IMR-90 (cell line): ENCODE measurements around the gene TCF7L2. TPM values are rescaled to one million over a fixed set of nuclear protein-coding genes. Genes with fewer than 3 reads are reported as not detected.

Experiments
- ATAC-seq: fragments of 200-7000 bp; cut with Tn5 transposase; 2 replicates; pipeline ENCODE4 v1.9.1; 2020; ENCODE audit warnings: low read depth, mild to moderate bottlenecking, moderate library complexity
- BruUV-seq: library from RNA; stranded (reverse); fragments of 400-500 nt; replicated peaks from 2 replicates; lab custom pipeline; 2021; lab: Mats Ljungman, UMichigan
- CTCF ChIA-PET: fragments of 300-600 bp; formaldehyde crosslinking; extraction: SDS; loops from one replicate; lab custom pipeline; 2021; ENCODE audit warnings: antibody characterized with exemption; lab: Yijun Ruan, JAX
- POLR2A ChIA-PET: fragments of 300-600 bp; sonication (Branson Sonifier 250); formaldehyde crosslinking; loops from one replicate; lab custom pipeline; 2022; ENCODE audit warnings: antibody characterized with exemption; ENCODE audit not compliant: unreplicated experiment; lab: Charles Lee
- DNase-seq: peaks from one replicate; pipeline ENCODE4 v3.0.0; 2013
- H2AFZ ChIP-seq: replicated peaks from 2 replicates; pipeline ENCODE3; 2013; ENCODE audit warnings: low read length, mild to moderate bottlenecking; ENCODE audit not compliant: poor library complexity
- H2AK5ac ChIP-seq: 2 replicates; pipeline ENCODE4 v1.6.1; 2013; ENCODE audit warnings: low read depth, low read length, inconsistent platforms
- H2AK9ac ChIP-seq: replicated peaks from 2 replicates; pipeline ENCODE3; 2013; ENCODE audit warnings: mild to moderate bottlenecking, low read depth, low read length, moderate library complexity; ENCODE audit not compliant: poor library complexity
- H2BK120ac ChIP-seq: 2 replicates; pipeline ENCODE4 v1.6.1; 2013; ENCODE audit warnings: low read depth, low read length, inconsistent platforms
- H2BK15ac ChIP-seq: 3 replicates; pipeline ENCODE4 v1.6.1; 2013; ENCODE audit warnings: low read depth, low read length, inconsistent platforms
- H2BK20ac ChIP-seq: 2 replicates; pipeline ENCODE4 v1.6.1; 2013; ENCODE audit warnings: low read depth, mild to moderate bottlenecking, inconsistent platforms, low read length, moderate library complexity
- H2BK5ac ChIP-seq: 2 replicates; pipeline ENCODE4 v1.6.1; 2013; ENCODE audit warnings: mild to moderate bottlenecking, low read depth, low read length, inconsistent platforms; ENCODE audit not compliant: poor library complexity, severe bottlenecking
- H3K14ac ChIP-seq: replicated peaks from 2 replicates; pipeline ENCODE4 v1.6.1; 2013; ENCODE audit warnings: low read depth, low read length, inconsistent platforms
- H3K18ac ChIP-seq: 2 replicates; pipeline ENCODE4 v1.6.1; 2013; ENCODE audit warnings: low read depth, low read length, control low read depth
- H3K23ac ChIP-seq: 2 replicates; pipeline ENCODE4 v1.6.1; 2013; ENCODE audit warnings: low read depth, low read length, inconsistent platforms
- H3K27ac ChIP-seq: 2 replicates; pipeline ENCODE4 v1.5.1; 2013; ENCODE audit warnings: mild to moderate bottlenecking, control low read depth, low read length; ENCODE audit not compliant: insufficient read depth
- H3K27me3 ChIP-seq: 2 replicates; pipeline ENCODE4 v1.6.1; 2013; ENCODE audit warnings: low read length; ENCODE audit not compliant: control insufficient read depth, insufficient read depth
- H3K36me3 ChIP-seq: 2 replicates; pipeline ENCODE4 v1.6.1; 2013; ENCODE audit warnings: low read length, mixed read lengths; ENCODE audit not compliant: control insufficient read depth, insufficient read depth
- H3K4ac ChIP-seq: 2 replicates; pipeline ENCODE4 v1.6.1; 2013; ENCODE audit warnings: low read depth, low read length, inconsistent platforms
- H3K4me1 ChIP-seq: 2 replicates; pipeline ENCODE4 v1.6.1; 2013; ENCODE audit warnings: low read length, mixed read lengths; ENCODE audit not compliant: control insufficient read depth, insufficient read depth
- H3K4me2 ChIP-seq: 2 replicates; pipeline ENCODE4 v1.6.1; 2013; ENCODE audit warnings: low read depth, mild to moderate bottlenecking, control low read depth, low read length, moderate library complexity
- H3K4me3 ChIP-seq: 2 replicates; pipeline ENCODE4 v1.5.1; 2013; ENCODE audit warnings: low read depth, mild to moderate bottlenecking, control low read depth, low read length, moderate library complexity; ENCODE audit not compliant: insufficient read depth
- H3K56ac ChIP-seq: 2 replicates; pipeline ENCODE4 v1.6.1; 2013; ENCODE audit warnings: low read length, inconsistent platforms; ENCODE audit not compliant: insufficient read depth; ENCODE audit errors: extremely low read depth
- H3K79me1 ChIP-seq, 2 experiments: 2 replicates each; pipeline ENCODE4 v1.6.1; 2013; ENCODE audit warnings: low read length in 2 of 2, inconsistent platforms in 1 of 2, low read depth in 1 of 2
- H3K9ac ChIP-seq: 2 replicates; pipeline ENCODE4 v1.6.1; 2013; ENCODE audit warnings: low read depth, low read length, control low read depth
- H3K9me1 ChIP-seq: 2 replicates; pipeline ENCODE4 v1.6.1; 2013; ENCODE audit warnings: low read length, inconsistent platforms; ENCODE audit not compliant: insufficient read depth
- H3K9me3 ChIP-seq: 2 replicates; pipeline ENCODE4 v1.6.1; 2013; ENCODE audit warnings: low read length; ENCODE audit not compliant: control insufficient read depth, insufficient read depth
- H4K20me1 ChIP-seq: 2 replicates; pipeline ENCODE4 v1.6.1; 2013; ENCODE audit warnings: low read length, inconsistent platforms; ENCODE audit not compliant: insufficient read depth
- H4K5ac ChIP-seq: 2 replicates; pipeline ENCODE4 v1.6.1; 2013; ENCODE audit warnings: mild to moderate bottlenecking, low read depth, low read length, control low read depth
- H4K8ac ChIP-seq, 2 experiments: 2 replicates each; pipeline ENCODE4 v1.6.1; 2013; ENCODE audit warnings: low read depth in 2 of 2, low read length in 2 of 2, control low read depth in 1 of 2, inconsistent platforms in 1 of 2
- H4K91ac ChIP-seq: 2 replicates; pipeline ENCODE4 v1.6.1; 2013; ENCODE audit warnings: low read depth, low read length, inconsistent platforms; ENCODE audit not compliant: insufficient read depth
- BHLHE40 ChIP-seq: fragments of 150-350 bp; IDR thresholded peaks from 2 replicates; pipeline ENCODE4 v1.6.1; 2016; ENCODE audit warnings: mild to moderate bottlenecking, low read depth, low read length
- CEBPB ChIP-seq: IDR thresholded peaks from 2 replicates; pipeline ENCODE4 v1.6.1; 2012; ENCODE audit warnings: low read depth, low read length, improper control_type of control experiment
- CHD1 ChIP-seq: IDR thresholded peaks from 2 replicates; pipeline ENCODE4 v1.6.1; 2012; ENCODE audit warnings: low read depth, low read length, improper control_type of control experiment
- ELK1 ChIP-seq: fragments of 150-350 bp; IDR thresholded peaks from 2 replicates; pipeline ENCODE4 v1.6.1; 2016; ENCODE audit warnings: low read depth, mild to moderate bottlenecking, low read length, moderate library complexity, borderline replicate concordance
- FOS ChIP-seq: fragments of 150-350 bp; IDR thresholded peaks from 2 replicates; pipeline ENCODE4 v1.6.1; 2016; ENCODE audit warnings: low read depth, low read length
- MAFK ChIP-seq: IDR thresholded peaks from 2 replicates; pipeline ENCODE4 v1.6.1; 2012; ENCODE audit warnings: low read depth, low read length, improper control_type of control experiment
- MXI1 ChIP-seq: IDR thresholded peaks from 2 replicates; pipeline ENCODE4 v1.6.1; 2012; ENCODE audit warnings: low read depth, mild to moderate bottlenecking, low read length, moderate library complexity, borderline replicate concordance
- POLR2A ChIP-seq: IDR thresholded peaks from 2 replicates; pipeline ENCODE4 v1.6.1; 2012; ENCODE audit warnings: mild to moderate bottlenecking, low read depth, low read length
- RFX5 ChIP-seq: IDR thresholded peaks from 2 replicates; pipeline ENCODE4 v1.8.0; 2012; ENCODE audit warnings: low read depth, mild to moderate bottlenecking, low read length, moderate library complexity
- SMC3 ChIP-seq: fragments of 150-350 bp; IDR thresholded peaks from 2 replicates; pipeline ENCODE4 v1.6.1; 2016; ENCODE audit warnings: low read depth, mild to moderate bottlenecking, antibody characterized with exemption, low read length, moderate library complexity
- USF2 ChIP-seq: fragments of 150-350 bp; IDR thresholded peaks from 2 replicates; pipeline ENCODE4 v1.6.1; 2017; ENCODE audit warnings: mild to moderate bottlenecking, antibody characterized with exemption, low read length, low read depth
- WGBS, 2 experiments: methylation state at CpG; one replicate each; pipeline versions ENCODE4 v1.1.5 to v1.1.7; 2013; ENCODE audit warnings: missing lambda C conversion rate in 2 of 2; ENCODE audit not compliant: insufficient read length in 1 of 2; ENCODE audit errors: extremely low coverage in 2 of 2; 5-methylcytosine and 5-hydroxymethylcytosine counted together
- dilution Hi-C: fragments of 300-500 bp; cut with HindIII; formaldehyde crosslinking; loops from one replicate; pipeline ENCODE4 v1.14.3; 2018; ENCODE audit warnings: low sequenced_read_pairs; ENCODE audit not compliant: unreplicated experiment
- in situ Hi-C: fragments of 300-500 bp; cut with MboI; formaldehyde crosslinking; loops from 3 replicates; pipeline ENCODE4 v1.14.3; 2019; ENCODE audit warnings: low sequenced_read_pairs, inconsistent platforms, mixed read lengths
- intact Hi-C: fragments of 100-400 bp; cut with micrococcal nuclease; formaldehyde crosslinking; loops from 2 replicates; pipeline ENCODE4 v1.10.0; 2022
- polyA plus RNA-seq, 3 experiments: library from polyadenylated mRNA; depleted of rRNA; stranded (reverse); fragments of >200 nt; gene quantifications; 2 replicates each; pipeline ENCODE4 v1.2.3, GENCODE V29; 2012; ENCODE audit warnings: low replicate concordance in 1 of 3
- total RNA-seq: library from RNA; depleted of rRNA; stranded (reverse); fragments of >200 nt; gene quantifications from 2 replicates; pipeline ENCODE4 v1.2.3, GENCODE V29; 2012

The TCF7L2 gene
- total and polyA plus RNA-seq, 2 of the 4 experiments (the other 2 are of a cell fraction), result 1.3 to 12.2 TPM

GRCh38 chr10:113175756-113176651 is 226.0 kb downstream of the TCF7L2 start:
- no peaks in the 10 kb centered on the region; the same call in 1 of the 2 replicates for H3K27me3 ChIP-seq
- no peak overlapping the region for H3K18ac ChIP-seq
- H3K23ac ChIP-seq, result no peak overlapping the region
- intact Hi-C loops (no loop called here), in situ Hi-C loops (no loop called here), dilution Hi-C loops (no loop called here)
- ATAC-seq (no peak), DNase-seq (no peak)
- H3K14ac ChIP-seq, result no peak overlapping the region
- no peak overlapping the region for H4K8ac ChIP-seq
- no peak overlapping the region for H3K9ac ChIP-seq
- BruUV-seq, result no TSS peak
- no peak overlapping the region for H2BK120ac ChIP-seq
- H3K4ac ChIP-seq, result no peak overlapping the region
- H2AFZ ChIP-seq, result no peak overlapping the region
- TF ChIP-seq BHLHE40 (no peak), CEBPB (no peak), MAFK (no peak), FOS (no peak), SMC3 (no peak), USF2 (no peak), CHD1 (no peak), POLR2A (no peak), RFX5 (no peak), ELK1 (no peak), MXI1 (no peak)
- H4K91ac ChIP-seq, result no peak overlapping the region
- no peak overlapping the region for H3K56ac ChIP-seq
- no peaks in the 10 kb centered on the region for H3K9me1 ChIP-seq
- no peaks in the 10 kb centered on the region for H3K4me1 ChIP-seq
- no peak overlapping the region for H3K27ac ChIP-seq
- CTCF ChIA-PET, result interaction anchor here (1.2 kb wide), 1 partner anchor 11 kb away, joined by 3 read pairs; no protein-coding TSS in a partner anchor
- H3K4me2 ChIP-seq, result no peak overlapping the region
- H3K79me1 ChIP-seq, result no peaks in the 10 kb centered on the region
- no peaks in the 10 kb centered on the region for H3K9me3 ChIP-seq
- H2AK5ac ChIP-seq, result no peak overlapping the region
- no peak overlapping the region for H2AK9ac ChIP-seq
- H2BK15ac ChIP-seq, result no peak overlapping the region
- H3K4me3 ChIP-seq, result no peak overlapping the region
- no peak overlapping the region for H2BK20ac ChIP-seq
- POLR2A ChIA-PET, result no interaction called here
- H4K5ac ChIP-seq, result no peak overlapping the region
- no peaks in the 10 kb centered on the region for H4K20me1 ChIP-seq
- H3K36me3 ChIP-seq, result no peaks in the 10 kb centered on the region
- no peak overlapping the region for H2BK5ac ChIP-seq
- 82% methylated on average over 2 of the region's 17 CpGs; no CpG with 5 or more reads in 1 of the 2 experiments for WGBS, 2 experiments
